ENCODE results near the gene BRIP1.

Gene BRIP1

DNA sequence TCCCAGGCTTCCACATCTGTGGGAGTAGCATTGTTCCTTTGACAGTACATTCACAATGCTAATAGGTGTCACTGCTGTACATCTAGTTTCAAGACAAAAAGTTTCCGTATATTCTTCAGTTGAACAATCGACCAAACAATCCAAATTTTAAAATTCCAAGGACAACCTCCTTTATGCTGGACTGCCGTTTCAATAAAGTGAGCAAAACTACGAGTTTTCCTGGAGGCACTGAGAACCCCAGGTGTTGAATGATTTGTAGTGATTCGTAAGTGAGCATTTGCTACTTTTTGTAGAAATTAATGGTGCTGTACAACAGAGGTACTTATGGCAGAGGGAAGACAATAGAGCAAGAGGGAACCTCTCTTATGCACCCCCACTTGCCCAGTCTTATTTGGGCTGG, 201.1 kb downstream of the BRIP1 start:
- Mint-ChIP-seq H3K36me3 (ENCODE audit: low read depth) (no peaks in the 10 kb centered on the region), H3K9me3 (no peaks in the 10 kb centered on the region), H3K4me1 (ENCODE audit: low read depth) (no peaks in the 10 kb centered on the region), H3K27ac (no peak overlapping the region), H3K27me3 (no peaks in the 10 kb centered on the region), H3K4me3 (no peak overlapping the region)
- intact Hi-C loops (cut with micrococcal nuclease) = no loop called here

DNA sequence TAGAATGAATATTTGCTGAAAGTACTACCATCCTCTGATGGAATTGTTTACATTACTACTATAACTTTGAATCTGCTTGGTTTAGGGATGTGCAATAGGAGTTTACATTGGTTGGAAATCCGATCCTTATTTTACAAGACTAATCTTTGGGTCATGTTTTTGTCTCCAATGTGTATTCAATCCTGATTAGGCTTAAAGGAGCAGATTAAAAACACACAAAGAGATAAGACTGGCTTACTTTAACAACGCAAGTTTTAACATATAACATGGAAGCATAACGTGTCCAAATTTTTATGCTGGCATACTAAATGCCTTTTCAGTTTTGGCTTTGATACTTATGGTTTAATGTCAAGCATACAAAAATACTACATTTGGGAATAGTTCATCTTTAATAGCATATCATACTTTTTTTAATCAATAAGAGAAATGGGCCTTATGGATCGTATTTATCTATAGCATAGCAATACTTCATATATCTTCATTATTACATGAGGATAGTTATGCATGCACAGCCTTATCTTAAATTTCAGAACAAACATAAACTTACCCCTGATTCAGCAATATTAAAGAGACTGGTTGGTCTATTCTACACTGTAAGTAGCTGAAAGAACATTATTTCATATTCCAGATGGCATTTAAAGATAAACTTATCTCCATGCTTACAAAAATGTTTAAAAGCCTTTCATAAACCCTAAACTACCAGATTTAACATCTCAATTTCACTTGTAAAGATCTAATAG, 202.4 kb downstream of the BRIP1 start:
- Mint-ChIP-seq H3K27me3 (peaks cover 2% of the 10 kb centered on the region), H3K4me3 (no peak overlapping the region), H3K4me1 (ENCODE audit: low read depth) (no peaks in the 10 kb centered on the region), H3K36me3 (ENCODE audit: low read depth) (no peaks in the 10 kb centered on the region), H3K27ac (no peak overlapping the region), H3K9me3 (no peaks in the 10 kb centered on the region)
- intact Hi-C loops (cut with micrococcal nuclease) = no loop called here

DNA sequence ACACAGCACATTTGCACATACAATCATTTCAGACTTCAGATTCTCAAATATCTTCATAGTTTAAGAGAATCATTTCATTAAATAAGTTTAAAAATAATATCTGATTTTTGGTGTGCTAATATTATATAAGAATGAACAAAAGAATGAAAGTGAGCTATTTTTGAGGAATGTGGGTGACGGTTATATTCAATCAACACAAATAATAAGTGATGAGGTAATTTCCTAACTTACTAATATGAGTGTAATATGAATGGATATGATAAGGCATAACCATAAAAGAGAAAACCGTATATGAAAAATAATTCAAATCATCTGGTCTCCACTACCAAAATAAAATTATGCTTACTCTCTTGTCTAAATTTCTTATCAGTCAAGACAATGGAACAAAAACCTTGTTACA, 203.9 kb downstream of the BRIP1 start:
- H3K4me3 Mint-ChIP-seq = no peak overlapping the region
- H3K36me3 Mint-ChIP-seq (ENCODE audit: low read depth) = no peaks in the 10 kb centered on the region
- no peaks in the 10 kb centered on the region for H3K4me1 Mint-ChIP-seq (ENCODE audit: low read depth)
- H3K27me3 Mint-ChIP-seq = peaks cover 2% of the 10 kb centered on the region
- intact Hi-C loops (cut with micrococcal nuclease) = no loop called here
- H3K9me3 Mint-ChIP-seq = no peaks in the 10 kb centered on the region
- no peak overlapping the region for H3K27ac Mint-ChIP-seq

DNA sequence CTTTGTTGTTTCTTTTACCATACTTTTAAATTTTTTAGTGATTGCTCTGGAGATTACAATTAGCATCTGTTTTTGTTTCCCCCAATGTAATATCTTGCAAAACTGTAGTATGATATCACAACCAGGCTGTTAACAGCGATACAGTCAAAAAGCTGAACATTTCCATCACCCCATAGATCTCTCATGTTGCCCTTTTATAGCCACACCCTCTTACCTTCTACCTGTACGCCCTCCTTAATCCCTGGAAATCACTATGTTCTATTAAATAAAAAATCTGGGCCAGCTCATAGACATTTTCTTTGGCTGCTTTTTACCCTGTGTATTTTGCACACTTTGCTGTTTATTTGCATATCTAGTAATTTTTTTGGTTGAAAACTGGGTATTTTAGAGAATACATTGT, 205.1 kb downstream of the BRIP1 start:
- no peaks in the 10 kb centered on the region for H3K36me3 Mint-ChIP-seq (ENCODE audit: low read depth)
- H3K27me3 Mint-ChIP-seq = peaks cover 2% of the 10 kb centered on the region
- intact Hi-C loops (cut with micrococcal nuclease) = no loop called here
- H3K27ac Mint-ChIP-seq = no peak overlapping the region
- peaks cover 9% of the 10 kb centered on the region for H3K9me3 Mint-ChIP-seq
- no peak overlapping the region for H3K4me3 Mint-ChIP-seq
- no peaks in the 10 kb centered on the region for H3K4me1 Mint-ChIP-seq (ENCODE audit: low read depth)

DNA sequence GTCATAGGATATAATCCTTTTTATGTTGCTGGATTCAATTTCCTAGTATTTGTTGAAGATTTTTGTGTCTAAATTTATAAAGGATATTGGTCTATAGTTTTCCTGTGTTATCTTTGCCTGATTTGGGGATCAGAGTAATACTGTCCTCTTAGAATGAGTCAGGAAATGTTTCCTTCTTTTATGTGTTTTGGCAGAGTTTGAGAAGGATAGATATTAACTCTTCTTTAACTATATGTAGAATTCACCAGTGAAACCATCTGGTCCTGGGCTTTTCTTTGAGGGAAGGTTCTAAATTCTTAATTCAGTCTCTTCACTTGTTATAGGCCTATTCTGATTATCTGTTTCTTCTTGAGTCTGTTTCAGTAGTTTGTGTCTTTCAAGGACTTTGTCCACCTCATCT, 206.0 kb downstream of the BRIP1 start:
- peaks cover 13% of the 10 kb centered on the region for H3K9me3 Mint-ChIP-seq
- no peaks in the 10 kb centered on the region for H3K36me3 Mint-ChIP-seq (ENCODE audit: low read depth)
- H3K4me1 Mint-ChIP-seq (ENCODE audit: low read depth) = no peaks in the 10 kb centered on the region
- H3K27ac Mint-ChIP-seq = no peak overlapping the region
- no peak overlapping the region for H3K4me3 Mint-ChIP-seq
- H3K27me3 Mint-ChIP-seq = peaks cover 2% of the 10 kb centered on the region
- intact Hi-C loops (cut with micrococcal nuclease) = no loop called here

DNA sequence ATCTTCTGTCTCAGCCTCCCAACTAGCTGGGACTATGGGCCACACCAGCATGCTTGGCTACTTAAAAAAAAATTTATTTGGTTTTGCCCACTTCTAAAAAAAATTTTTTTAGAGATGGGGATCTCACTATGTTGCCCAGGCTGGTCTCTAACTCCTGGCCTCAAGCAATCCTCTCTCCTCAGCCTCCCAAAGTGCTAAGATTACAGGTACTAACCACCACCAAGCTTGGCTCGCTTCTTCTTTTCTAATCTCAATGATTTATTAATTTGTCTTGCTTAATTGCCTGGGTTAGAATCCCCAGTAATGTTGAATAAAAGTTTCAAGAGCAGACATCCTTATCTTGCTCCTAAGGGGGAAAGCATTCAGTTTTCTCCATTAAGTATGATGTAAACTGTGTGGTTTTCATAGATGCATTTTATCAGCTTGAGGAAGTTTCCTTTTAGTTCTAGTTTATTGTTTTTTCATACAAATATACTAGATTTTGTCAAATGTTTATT, 206.6 kb downstream of the BRIP1 start:
- no peak overlapping the region for H3K27ac Mint-ChIP-seq
- no peak overlapping the region for H3K4me3 Mint-ChIP-seq
- intact Hi-C loops (cut with micrococcal nuclease) = no loop called here
- no peaks in the 10 kb centered on the region for H3K4me1 Mint-ChIP-seq (ENCODE audit: low read depth)
- peaks cover 19% of the 10 kb centered on the region for H3K9me3 Mint-ChIP-seq
- H3K27me3 Mint-ChIP-seq = peaks cover 2% of the 10 kb centered on the region
- H3K36me3 Mint-ChIP-seq (ENCODE audit: low read depth) = no peaks in the 10 kb centered on the region

DNA sequence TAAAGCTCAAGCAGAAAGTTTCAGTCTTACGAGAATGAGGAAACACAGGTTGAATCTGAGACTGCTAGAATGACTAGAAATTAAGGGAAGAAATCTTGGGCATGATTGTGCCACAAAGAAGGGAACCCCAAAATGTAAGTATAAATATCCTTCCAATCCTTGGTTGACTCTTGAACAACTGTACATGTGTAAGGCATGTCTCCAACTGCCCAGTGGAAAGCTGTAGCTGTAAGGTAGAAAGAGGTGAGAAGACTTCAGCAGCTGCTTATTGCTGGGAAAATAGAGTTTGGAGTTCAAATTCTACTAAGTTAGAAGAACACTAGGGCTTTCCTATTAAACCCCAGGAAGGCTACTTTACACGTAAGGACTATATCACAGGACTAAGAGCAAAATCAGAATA, 212.6 kb downstream of the BRIP1 start:
- Mint-ChIP-seq H3K36me3 (ENCODE audit: low read depth) (no peaks in the 10 kb centered on the region), H3K9me3 (peaks cover 33% of the 10 kb centered on the region), H3K4me3 (no peak overlapping the region), H3K27ac (no peak overlapping the region), H3K4me1 (ENCODE audit: low read depth) (no peaks in the 10 kb centered on the region), H3K27me3 (no peaks in the 10 kb centered on the region)
- intact Hi-C loops (cut with micrococcal nuclease) = no loop called here

DNA sequence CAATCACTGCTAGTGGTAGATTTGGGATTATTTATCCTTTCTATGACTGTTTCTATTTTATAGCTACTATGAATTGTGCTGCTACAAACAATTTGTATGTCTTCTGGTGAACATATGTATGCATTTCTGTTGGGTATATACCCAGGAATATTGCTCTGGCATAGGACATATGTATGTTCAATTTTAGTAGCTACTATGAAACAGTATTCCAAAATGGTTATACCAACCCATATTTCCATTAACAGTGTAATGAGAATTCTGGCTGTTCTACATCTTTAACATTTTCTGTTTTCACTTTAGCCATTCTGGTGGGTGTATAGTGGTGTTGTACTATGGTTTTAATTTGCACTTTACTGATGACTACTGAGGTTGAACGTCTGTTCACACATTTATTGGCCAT, 214.7 kb downstream of the BRIP1 start:
- Mint-ChIP-seq H3K9me3 (peaks cover 29% of the 10 kb centered on the region), H3K4me1 (ENCODE audit: low read depth) (no peaks in the 10 kb centered on the region), H3K27ac (no peak overlapping the region), H3K4me3 (no peak overlapping the region), H3K27me3 (no peaks in the 10 kb centered on the region), H3K36me3 (ENCODE audit: low read depth) (no peaks in the 10 kb centered on the region)
- intact Hi-C loops (cut with micrococcal nuclease) = no loop called here

DNA sequence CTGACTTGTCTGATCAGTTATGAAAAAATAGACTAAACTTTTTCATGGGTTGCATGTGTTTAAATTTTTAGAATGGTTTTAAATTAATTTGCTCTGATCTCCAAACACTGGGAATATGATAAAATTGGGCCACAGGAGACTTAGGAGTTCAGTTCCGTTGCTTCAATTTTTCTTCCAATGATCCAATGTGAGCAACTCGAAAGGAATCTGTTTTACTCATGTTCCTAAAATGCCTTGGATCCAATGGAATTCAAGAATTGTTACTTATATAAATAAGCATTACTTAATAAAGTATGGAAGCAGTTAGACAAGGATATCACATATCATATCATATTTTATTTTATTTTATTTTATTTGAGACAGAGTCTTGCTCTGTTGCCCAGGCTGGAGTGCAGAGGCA, 216.3 kb downstream of the BRIP1 start:
- intact Hi-C loops (cut with micrococcal nuclease) = no loop called here
- Mint-ChIP-seq H3K9me3 (peaks cover 17% of the 10 kb centered on the region), H3K27me3 (no peaks in the 10 kb centered on the region), H3K36me3 (ENCODE audit: low read depth) (no peaks in the 10 kb centered on the region), H3K4me3 (no peak overlapping the region), H3K4me1 (ENCODE audit: low read depth) (no peaks in the 10 kb centered on the region), H3K27ac (no peak overlapping the region)

DNA sequence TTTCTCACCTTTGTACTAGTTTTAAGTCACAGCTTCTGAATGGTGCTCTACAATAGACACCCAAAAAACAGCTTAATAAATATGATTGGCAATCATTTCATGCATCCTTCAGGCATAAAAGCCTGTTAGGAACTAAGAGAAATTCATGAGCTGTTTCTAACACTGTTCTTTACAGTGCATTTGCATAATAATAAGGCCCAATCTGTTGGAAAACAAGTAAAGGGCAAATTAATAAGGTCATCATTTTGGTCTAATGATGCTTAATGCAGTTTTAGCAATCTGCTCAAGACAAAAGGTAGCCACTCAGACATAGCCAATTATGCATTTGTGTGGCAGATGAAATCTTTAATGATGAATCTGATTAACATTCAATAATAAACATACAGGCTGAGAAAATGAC, 216.8 kb downstream of the BRIP1 start:
- intact Hi-C loops (cut with micrococcal nuclease) = no loop called here
- no peak overlapping the region for H3K27ac Mint-ChIP-seq
- H3K4me3 Mint-ChIP-seq = no peak overlapping the region
- peaks cover 12% of the 10 kb centered on the region for H3K9me3 Mint-ChIP-seq
- no peaks in the 10 kb centered on the region for H3K27me3 Mint-ChIP-seq
- no peaks in the 10 kb centered on the region for H3K4me1 Mint-ChIP-seq (ENCODE audit: low read depth)
- no peaks in the 10 kb centered on the region for H3K36me3 Mint-ChIP-seq (ENCODE audit: low read depth)

DNA sequence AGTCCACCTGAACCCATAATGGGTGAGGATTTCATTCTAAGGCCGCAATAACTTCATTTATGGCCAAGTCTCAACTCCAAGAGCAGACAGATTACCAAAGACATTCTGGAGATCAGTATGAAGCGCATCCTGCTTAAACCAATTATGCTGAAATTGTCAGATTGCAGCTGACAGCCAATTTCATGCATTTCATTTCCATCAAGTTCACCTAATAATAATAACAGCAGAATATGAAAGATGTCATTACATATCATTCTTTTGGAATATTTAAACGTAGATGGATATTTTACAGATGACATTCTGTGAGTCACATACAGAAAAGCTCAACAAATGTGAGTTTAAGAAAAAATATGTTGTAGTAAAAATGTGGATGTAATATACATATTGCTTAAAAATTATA, 217.4 kb downstream of the BRIP1 start:
- intact Hi-C loops (cut with micrococcal nuclease) = no loop called here
- no peaks in the 10 kb centered on the region for H3K27me3 Mint-ChIP-seq
- peaks cover 6% of the 10 kb centered on the region for H3K9me3 Mint-ChIP-seq
- H3K27ac Mint-ChIP-seq = no peak overlapping the region
- no peaks in the 10 kb centered on the region for H3K4me1 Mint-ChIP-seq (ENCODE audit: low read depth)
- H3K4me3 Mint-ChIP-seq = no peak overlapping the region
- no peaks in the 10 kb centered on the region for H3K36me3 Mint-ChIP-seq (ENCODE audit: low read depth)

DNA sequence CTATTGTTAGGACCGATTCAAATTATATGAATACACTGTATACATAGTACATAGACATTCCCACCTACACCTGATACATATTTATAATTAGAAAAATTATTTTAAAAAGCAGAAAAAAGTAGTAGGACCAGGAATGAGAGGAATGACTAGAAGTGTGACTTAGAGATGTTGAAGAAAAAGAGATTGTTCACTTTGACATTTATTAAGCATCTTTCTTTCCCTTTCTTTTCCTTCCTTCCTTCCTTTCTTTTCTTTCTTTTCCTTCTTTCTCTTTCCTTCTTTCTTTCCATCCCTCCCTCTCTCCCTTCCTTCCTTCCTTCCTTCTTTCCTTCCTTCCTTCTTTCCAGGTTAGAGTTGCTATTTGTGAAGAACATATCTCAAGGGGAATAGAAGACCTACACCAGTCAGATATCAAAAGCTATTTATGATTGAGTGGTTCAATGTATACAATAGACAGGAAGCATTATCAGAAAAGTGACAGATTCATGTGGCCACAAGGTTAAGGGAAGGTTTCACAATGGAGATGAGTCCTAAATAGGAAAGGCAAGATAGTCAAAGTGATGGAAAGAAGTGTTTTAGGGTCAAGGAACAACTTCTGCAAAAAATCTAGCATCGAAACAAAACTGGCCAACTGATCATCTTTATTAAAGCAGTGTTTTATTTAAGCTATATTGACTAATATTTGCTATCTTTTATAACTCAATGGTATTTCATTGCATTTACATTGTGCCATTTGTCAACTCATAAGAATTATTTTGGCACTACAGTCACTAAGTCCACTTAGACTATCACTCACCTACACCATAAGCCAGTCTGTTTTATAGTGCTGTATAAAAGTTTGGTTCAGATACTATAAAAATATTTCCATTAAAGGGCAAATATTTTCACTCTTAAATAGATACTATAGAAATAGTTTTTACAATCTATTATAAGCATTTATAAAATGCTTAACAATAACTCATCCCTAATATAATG, 218.2 kb downstream of the BRIP1 start:
- no peaks in the 10 kb centered on the region for H3K27me3 Mint-ChIP-seq
- no peak overlapping the region for H3K27ac Mint-ChIP-seq
- no peaks in the 10 kb centered on the region for H3K9me3 Mint-ChIP-seq
- no peaks in the 10 kb centered on the region for H3K4me1 Mint-ChIP-seq (ENCODE audit: low read depth)
- H3K36me3 Mint-ChIP-seq (ENCODE audit: low read depth) = no peaks in the 10 kb centered on the region
- no peak overlapping the region for H3K4me3 Mint-ChIP-seq
- intact Hi-C loops (cut with micrococcal nuclease) = no loop called here

DNA sequence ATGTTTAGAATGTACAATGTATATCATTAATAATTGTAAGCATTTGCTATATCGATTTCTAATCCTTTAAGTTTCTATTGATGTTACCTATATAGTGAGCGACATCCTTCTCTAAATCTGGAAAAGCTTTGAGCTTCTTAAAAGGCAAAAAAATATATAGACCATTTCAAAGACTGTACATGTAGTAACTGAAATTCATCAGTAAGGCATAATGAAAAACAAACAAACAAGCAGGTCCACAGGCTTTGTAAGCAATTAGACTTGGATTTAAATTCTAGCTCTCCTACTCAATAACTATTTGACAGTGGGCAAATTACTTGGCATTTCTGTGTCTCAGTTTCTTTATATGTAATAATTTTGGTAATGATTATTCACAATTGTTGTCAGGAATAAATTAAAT, 220.6 kb downstream of the BRIP1 start:
- intact Hi-C loops (cut with micrococcal nuclease) = no loop called here
- no peaks in the 10 kb centered on the region for H3K36me3 Mint-ChIP-seq (ENCODE audit: low read depth)
- H3K27me3 Mint-ChIP-seq = peaks cover 2% of the 10 kb centered on the region
- H3K4me3 Mint-ChIP-seq = no peak overlapping the region
- no peaks in the 10 kb centered on the region for H3K4me1 Mint-ChIP-seq (ENCODE audit: low read depth)
- no peaks in the 10 kb centered on the region for H3K9me3 Mint-ChIP-seq
- no peak overlapping the region for H3K27ac Mint-ChIP-seq

DNA sequence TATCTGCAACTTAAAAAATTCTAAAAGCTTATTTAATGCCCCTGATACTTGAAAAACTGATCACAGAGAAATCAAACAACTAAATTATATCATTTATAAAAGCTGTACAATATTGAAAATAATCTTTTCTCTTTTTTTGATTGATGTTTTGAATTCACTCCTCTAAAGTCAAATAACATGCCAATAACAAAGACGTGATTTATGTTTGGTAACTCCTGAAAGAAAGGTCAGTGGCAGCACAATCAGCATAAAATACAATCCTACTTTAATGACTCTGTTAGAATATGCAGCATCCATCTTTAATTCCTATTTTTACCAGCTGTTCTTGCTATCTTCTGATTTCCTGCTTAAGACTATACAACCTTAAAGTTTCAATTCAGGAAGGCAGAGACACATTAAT, 221.6 kb downstream of the BRIP1 start:
- Mint-ChIP-seq H3K27me3 (peaks cover 7% of the 10 kb centered on the region), H3K36me3 (ENCODE audit: low read depth) (no peaks in the 10 kb centered on the region), H3K27ac (no peak overlapping the region), H3K9me3 (no peaks in the 10 kb centered on the region), H3K4me3 (no peak overlapping the region), H3K4me1 (ENCODE audit: low read depth) (no peaks in the 10 kb centered on the region)
- intact Hi-C loops (cut with micrococcal nuclease) = no loop called here
